A549 (cell line): Measurements from ENCODE around the gene APP.

ENCODE experiments used
- BHLHE40 ChIP-seq: IDR thresholded peaks from 2 replicates; pipeline ENCODE4 v1.6.1; 2012; ENCODE audit warnings: low read depth, low read length, inconsistent platforms
- CTCF ChIP-seq: fragments of >200 bp; sonication (Bioruptor Twin); formaldehyde crosslinking; IDR thresholded peaks from 3 replicates; pipeline ENCODE4 v1.5.1; 2016
- E2F6 ChIP-seq: IDR thresholded peaks from 2 replicates; pipeline ENCODE4 v1.6.1; 2012; ENCODE audit warnings: low read depth, borderline replicate concordance
- HOXB13 ChIP-seq: fragments of 250-450 bp; sonication (Bioruptor Pico); IDR thresholded peaks from 2 replicates; pipeline ENCODE4 v1.5.0; 2020; ENCODE audit warnings: low read depth, mild to moderate bottlenecking, moderate library complexity
- MAFK ChIP-seq: fragments of 450-650 bp; IDR thresholded peaks from 2 replicates; pipeline ENCODE4 v1.6.1; 2014; ENCODE audit not compliant: partially characterized antibody
- MAX ChIP-seq: IDR thresholded peaks from 2 replicates; pipeline ENCODE4 v1.6.1; 2012
- PBX3 ChIP-seq: IDR thresholded peaks from 2 replicates; pipeline ENCODE4 v1.6.1; 2012
- POLR2A ChIP-seq: IDR thresholded peaks from 2 replicates; pipeline ENCODE4 v1.6.1; 2012; ENCODE audit warnings: mild to moderate bottlenecking, low read length
- POLR2AphosphoS2 ChIP-seq: conservative IDR thresholded peaks from 2 replicates; pipeline ENCODE4 v1.6.1; 2012; ENCODE audit warnings: low read length, improper control_type of control experiment, inconsistent platforms
- RAD21 ChIP-seq, 2 experiments: fragments of >200 bp in 1 of 2; sonication (Bioruptor Twin) in 1 of 2; formaldehyde crosslinking in 1 of 2; IDR thresholded peaks in 1 of 2; conservative IDR thresholded peaks in 1 of 2; 2 replicates in 1 of 2; 3 replicates in 1 of 2; pipeline ENCODE4 v1.6.1; 2012 to 2018; ENCODE audit warnings: inconsistent platforms in 1 of 2
- RCOR1 ChIP-seq: fragments of 150-350 bp; IDR thresholded peaks from 2 replicates; pipeline ENCODE4 v1.6.1; 2014; ENCODE audit warnings: antibody characterized with exemption, low read length, low read depth
- REST ChIP-seq: fragments of 200-600 bp; sonication (generic); IDR thresholded peaks from 2 replicates; pipeline ENCODE4 v1.6.1; 2016; ENCODE audit warnings: antibody characterized with exemption, mild to moderate bottlenecking, moderate library complexity
- SMC3 ChIP-seq: fragments of >200 bp; sonication (Bioruptor Twin); formaldehyde crosslinking; IDR thresholded peaks from 3 replicates; pipeline ENCODE4 v1.6.1; 2018; ENCODE audit warnings: inconsistent platforms
- TP53 ChIP-seq: fragments of 250-450 bp; sonication (Bioruptor Pico); IDR thresholded peaks from 2 replicates; pipeline ENCODE4 v1.5.0; 2021; ENCODE audit warnings: mild to moderate bottlenecking, moderate library complexity

- no peak for TF ChIP-seq PBX3
- TF ChIP-seq CTCF, result no peak
- TF ChIP-seq MAX, result no peak
- TF ChIP-seq BHLHE40, result no peak
- TF ChIP-seq POLR2A, result no peak
- no peak for TF ChIP-seq HOXB13 (CRISPR knock-in tag)
- TF ChIP-seq MAFK, result no peak
- TF ChIP-seq REST, result no peak
- no peak for TF ChIP-seq RAD21 (conservative IDR thresholded peaks at IDR 0.05 in 1 of 2, IDR thresholded peaks at IDR 0.05 in 1 of 2)
- no peak for TF ChIP-seq POLR2AphosphoS2
- TF ChIP-seq RCOR1, result no peak
- no peak for TF ChIP-seq SMC3
- TF ChIP-seq TP53 (CRISPR knock-in tag), result no peak
- no peak for TF ChIP-seq E2F6
Observed at GRCh38 chr21:25837533-25838265, 332.9 kb downstream of the APP start.
